ENCODE data around the gene SRMS.

DNA sequence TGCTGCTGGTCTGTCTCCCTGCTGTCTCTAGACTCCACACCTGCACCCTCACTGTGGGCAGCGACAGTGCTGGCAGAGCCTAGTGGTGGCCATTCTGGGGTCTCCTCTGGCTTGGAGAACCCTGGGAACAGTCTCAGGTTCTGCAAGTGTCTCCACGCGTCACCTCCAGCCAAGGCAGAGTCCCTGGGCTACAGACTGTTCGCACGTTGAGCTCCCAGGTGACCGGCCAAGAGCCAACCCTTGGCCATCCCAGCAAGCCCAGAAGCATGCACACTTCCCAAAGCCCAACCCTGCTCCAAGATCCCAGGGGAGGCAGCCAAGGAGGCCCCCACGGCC lies 53.5 kb downstream of the SRMS start:
- TF ChIP-seq, protein P1, sequence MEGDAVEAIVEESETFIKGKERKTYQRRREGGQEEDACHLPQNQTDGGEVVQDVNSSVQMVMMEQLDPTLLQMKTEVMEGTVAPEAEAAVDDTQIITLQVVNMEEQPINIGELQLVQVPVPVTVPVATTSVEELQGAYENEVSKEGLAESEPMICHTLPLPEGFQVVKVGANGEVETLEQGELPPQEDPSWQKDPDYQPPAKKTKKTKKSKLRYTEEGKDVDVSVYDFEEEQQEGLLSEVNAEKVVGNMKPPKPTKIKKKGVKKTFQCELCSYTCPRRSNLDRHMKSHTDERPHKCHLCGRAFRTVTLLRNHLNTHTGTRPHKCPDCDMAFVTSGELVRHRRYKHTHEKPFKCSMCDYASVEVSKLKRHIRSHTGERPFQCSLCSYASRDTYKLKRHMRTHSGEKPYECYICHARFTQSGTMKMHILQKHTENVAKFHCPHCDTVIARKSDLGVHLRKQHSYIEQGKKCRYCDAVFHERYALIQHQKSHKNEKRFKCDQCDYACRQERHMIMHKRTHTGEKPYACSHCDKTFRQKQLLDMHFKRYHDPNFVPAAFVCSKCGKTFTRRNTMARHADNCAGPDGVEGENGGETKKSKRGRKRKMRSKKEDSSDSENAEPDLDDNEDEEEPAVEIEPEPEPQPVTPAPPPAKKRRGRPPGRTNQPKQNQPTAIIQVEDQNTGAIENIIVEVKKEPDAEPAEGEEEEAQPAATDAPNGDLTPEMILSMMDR (IDR thresholded peaks at IDR 0.05), result no peak
- TF ChIP-seq EZH2 (IDR thresholded peaks at IDR 0.05; ENCODE audit: borderline replicate concordance, insufficient read depth, low read depth, low read length, poor library complexity, severe bottlenecking), result no peak
